HepG2 (cell line): ENCODE results near the gene STUB1. TPM values are rescaled to one million over a fixed set of nuclear protein-coding genes. Genes with fewer than 3 reads are reported as not detected.
A peak's percentile ranks its signal among the peaks of the same experiment; 100 is the strongest.

Source experiments
- ATAC-seq: fragments of 200-7000 bp; cut with Tn5 transposase; 3 replicates; pipeline ENCODE4 v1.9.1; 2020; ENCODE audit warnings: mild to moderate bottlenecking, moderate library complexity
- BruUV-seq: library from RNA; stranded (reverse); fragments of 400-500 nt; replicated peaks from 2 replicates; lab custom pipeline; 2021; lab: Mats Ljungman, UMichigan
- CTCF ChIA-PET: fragments of 300-600 bp; formaldehyde crosslinking; extraction: SDS; loops from one replicate; lab custom pipeline; 2021; ENCODE audit warnings: low total read pairs, inconsistent platforms, low intra/inter-chr PET ratio; lab: Yijun Ruan, JAX
- POLR2A ChIA-PET: fragments of 350-600 bp; sonication (Branson Sonifier 250); formaldehyde crosslinking; loops from one replicate; lab custom pipeline; 2020; ENCODE audit warnings: antibody characterized with exemption, inconsistent platforms; lab: Yijun Ruan, JAX
- DNase-seq: peaks from one replicate; pipeline ENCODE4 v3.0.0-alpha.2; 2015; ENCODE audit warnings: low spot score
- FAIRE-seq: peaks from 3 replicates; lab custom pipeline; 2011; peaks lifted over from hg19 to GRCh38; lab: Jason Lieb, UNC
- H2AFZ ChIP-seq: one replicate; pipeline ENCODE4 v1.6.1; 2011; ENCODE audit warnings: low read length, inconsistent platforms
- H3K27ac ChIP-seq: fragments of 300-600 bp; 3 replicates; pipeline ENCODE4 v1.8.0; 2011; ENCODE audit warnings: mixed run types, mild to moderate bottlenecking, mixed read lengths, low read length, inconsistent platforms; ENCODE audit not compliant: insufficient read depth; ENCODE audit errors: extremely low read length
- H3K27me3 ChIP-seq, 2 experiments: fragments of 200-600 bp in 1 of 2; 2 replicates in 1 of 2; 3 replicates in 1 of 2; pipeline versions ENCODE4 v1.6.0 to v1.8.0; 2011; ENCODE audit warnings: low read length in 2 of 2, mild to moderate bottlenecking in 2 of 2, moderate library complexity in 2 of 2, inconsistent platforms in 1 of 2; ENCODE audit not compliant: insufficient read depth in 2 of 2, control insufficient read depth in 1 of 2
- H3K36me3 ChIP-seq, 2 experiments: fragments of 200-600 bp in 1 of 2; replicated peaks in 1 of 2; 2 replicates in 1 of 2; 3 replicates in 1 of 2; pipeline versions ENCODE4 v1.5.1 to v1.8.0; 2011; ENCODE audit warnings: low read length in 2 of 2, inconsistent platforms in 1 of 2; ENCODE audit not compliant: insufficient read depth in 2 of 2, control insufficient read depth in 1 of 2
- H3K4me1 ChIP-seq: 2 replicates; pipeline ENCODE4 v1.5.1; 2012; ENCODE audit warnings: low read length, inconsistent platforms; ENCODE audit not compliant: insufficient read depth
- H3K4me2 ChIP-seq: 2 replicates; pipeline ENCODE4 v1.6.0; 2011; ENCODE audit warnings: low read depth, low read length, inconsistent platforms
- H3K4me3 ChIP-seq, 3 experiments: fragments of 200-600 bp in 1 of 3; sonication (generic), shearing (Covaris generic) in 1 of 3; replicated peaks in 1 of 3; 2 replicates each; pipeline ENCODE4 v1.5.1; 2011 to 2016; ENCODE audit warnings: low read length in 3 of 3, inconsistent platforms in 2 of 3, low read depth in 2 of 3, mild to moderate bottlenecking in 2 of 3, control low read depth in 1 of 3, mixed read lengths in 1 of 3; ENCODE audit not compliant: insufficient read depth in 1 of 3
- H3K79me2 ChIP-seq: one replicate; pipeline ENCODE4 v1.6.1; 2011; ENCODE audit warnings: low read length, inconsistent platforms; ENCODE audit not compliant: insufficient read depth
- H3K9ac ChIP-seq: 2 replicates; pipeline ENCODE4 v1.6.0; 2011; ENCODE audit warnings: mild to moderate bottlenecking, low read depth, low read length, inconsistent platforms; ENCODE audit not compliant: insufficient read depth
- H3K9me3 ChIP-seq: 2 replicates; pipeline ENCODE4 v1.5.1; 2012; ENCODE audit warnings: mild to moderate bottlenecking, low read length
- H4K20me1 ChIP-seq: 2 replicates; pipeline ENCODE4 v1.6.0; 2011; ENCODE audit warnings: inconsistent platforms, mild to moderate bottlenecking, low read length, moderate library complexity; ENCODE audit not compliant: insufficient read depth
- HNF4A ChIP-seq: sonication (generic); formaldehyde crosslinking; IDR thresholded peaks from 2 replicates; pipeline ENCODE4 v1.4.0; 2020; ENCODE audit warnings: missing genetic modification reagents
- MTF1 ChIP-seq: sonication (generic); formaldehyde crosslinking; IDR thresholded peaks from 2 replicates; pipeline ENCODE4 v1.5.0; 2020; ENCODE audit warnings: missing genetic modification reagents
- POGK ChIP-seq: sonication (generic); formaldehyde crosslinking; conservative IDR thresholded peaks from 2 replicates; pipeline ENCODE4 v1.8.0; 2022; ENCODE audit warnings: mild to moderate bottlenecking, moderate library complexity, missing genetic modification reagents
- ZNF263 ChIP-seq: sonication (generic); formaldehyde crosslinking; IDR thresholded peaks from 2 replicates; pipeline ENCODE4 v1.4.0; 2020; ENCODE audit warnings: missing genetic modification reagents
- ZNF619 ChIP-seq: sonication (generic); formaldehyde crosslinking; IDR thresholded peaks from 2 replicates; pipeline ENCODE4 v1.4.0; 2020; ENCODE audit warnings: mild to moderate bottlenecking, missing genetic modification reagents
- ZNF644 ChIP-seq: IDR thresholded peaks from 2 replicates; pipeline ENCODE4 v1.6.1; 2016; ENCODE audit warnings: low read depth
- WGBS: methylation state at CpG from one replicate; pipeline ENCODE4 v1.1.6; 2017; ENCODE audit warnings: low lambda C conversion rate; 5-methylcytosine and 5-hydroxymethylcytosine counted together
- in situ Hi-C: cut with HindIII; loops from 2 replicates; pipeline ENCODE4 v1.10.0; 2017; ENCODE audit warnings: low pct_unique_long_range_greater_than_20kb; ENCODE audit not compliant: extremely low pct_ligation_motif_present
- intact Hi-C: fragments of 100-400 bp; cut with micrococcal nuclease; formaldehyde crosslinking; loops from one replicate; pipeline ENCODE4 v1.10.0; 2022; ENCODE audit not compliant: unreplicated experiment
- polyA plus RNA-seq, 8 experiments: library from polyadenylated mRNA; depleted of rRNA in 3 of 8; stranded (reverse) in 7 of 8; unstranded in 1 of 8; fragments of >200 nt; fragmentation: Illumina TruSeq in 4 of 8; extraction: Trizol in 4 of 8; gene quantifications; 2 replicates each; pipeline versions ENCODE4 v1.2.1 to v1.2.3, GENCODE V29; 2011 to 2016; ENCODE audit warnings: low read depth in 4 of 8, missing spikeins in 1 of 8, mixed read lengths in 1 of 8; ENCODE audit not compliant: insufficient read depth in 1 of 8
- total RNA-seq, 5 experiments: library from RNA; depleted of rRNA; stranded (reverse); fragments of >200 nt; fragmentation: Illumina TruSeq; extraction: Trizol; gene quantifications; 2 replicates each; pipeline ENCODE4 v1.2.3, GENCODE V29; 2016; ENCODE audit warnings: low read depth in 1 of 5
- TF ChIP-seq, protein P1 (sequence below): IDR thresholded peaks from 2 replicates; pipeline ENCODE4 v1.6.1; 2016; ENCODE audit warnings: mild to moderate bottlenecking
- TF ChIP-seq, protein P2 (sequence below): sonication (generic); formaldehyde crosslinking; IDR thresholded peaks from 2 replicates; pipeline ENCODE4 v1.4.0; 2020; ENCODE audit warnings: missing genetic modification reagents

Gene STUB1
- total and polyA plus RNA-seq, 2 of the 13 experiments (the other 11 are each of a cell fraction or from before 2014, with no cell fraction given) = 52.9 to 78.2 TPM

- TF ChIP-seq, protein P1, sequence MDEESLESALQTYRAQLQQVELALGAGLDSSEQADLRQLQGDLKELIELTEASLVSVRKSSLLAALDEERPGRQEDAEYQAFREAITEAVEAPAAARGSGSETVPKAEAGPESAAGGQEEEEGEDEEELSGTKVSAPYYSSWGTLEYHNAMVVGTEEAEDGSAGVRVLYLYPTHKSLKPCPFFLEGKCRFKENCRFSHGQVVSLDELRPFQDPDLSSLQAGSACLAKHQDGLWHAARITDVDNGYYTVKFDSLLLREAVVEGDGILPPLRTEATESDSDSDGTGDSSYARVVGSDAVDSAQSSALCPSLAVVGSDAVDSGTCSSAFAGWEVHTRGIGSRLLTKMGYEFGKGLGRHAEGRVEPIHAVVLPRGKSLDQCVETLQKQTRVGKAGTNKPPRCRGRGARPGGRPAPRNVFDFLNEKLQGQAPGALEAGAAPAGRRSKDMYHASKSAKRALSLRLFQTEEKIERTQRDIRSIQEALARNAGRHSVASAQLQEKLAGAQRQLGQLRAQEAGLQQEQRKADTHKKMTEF (CRISPR knock-in tag) = no peak
- TF ChIP-seq HNF4A = no peak
- TF ChIP-seq POGK (CRISPR knock-in tag) = no peak
- no peak for TF ChIP-seq ZNF619
- no peak for TF ChIP-seq ZNF644 (CRISPR knock-in tag)
- TF ChIP-seq, protein P2, sequence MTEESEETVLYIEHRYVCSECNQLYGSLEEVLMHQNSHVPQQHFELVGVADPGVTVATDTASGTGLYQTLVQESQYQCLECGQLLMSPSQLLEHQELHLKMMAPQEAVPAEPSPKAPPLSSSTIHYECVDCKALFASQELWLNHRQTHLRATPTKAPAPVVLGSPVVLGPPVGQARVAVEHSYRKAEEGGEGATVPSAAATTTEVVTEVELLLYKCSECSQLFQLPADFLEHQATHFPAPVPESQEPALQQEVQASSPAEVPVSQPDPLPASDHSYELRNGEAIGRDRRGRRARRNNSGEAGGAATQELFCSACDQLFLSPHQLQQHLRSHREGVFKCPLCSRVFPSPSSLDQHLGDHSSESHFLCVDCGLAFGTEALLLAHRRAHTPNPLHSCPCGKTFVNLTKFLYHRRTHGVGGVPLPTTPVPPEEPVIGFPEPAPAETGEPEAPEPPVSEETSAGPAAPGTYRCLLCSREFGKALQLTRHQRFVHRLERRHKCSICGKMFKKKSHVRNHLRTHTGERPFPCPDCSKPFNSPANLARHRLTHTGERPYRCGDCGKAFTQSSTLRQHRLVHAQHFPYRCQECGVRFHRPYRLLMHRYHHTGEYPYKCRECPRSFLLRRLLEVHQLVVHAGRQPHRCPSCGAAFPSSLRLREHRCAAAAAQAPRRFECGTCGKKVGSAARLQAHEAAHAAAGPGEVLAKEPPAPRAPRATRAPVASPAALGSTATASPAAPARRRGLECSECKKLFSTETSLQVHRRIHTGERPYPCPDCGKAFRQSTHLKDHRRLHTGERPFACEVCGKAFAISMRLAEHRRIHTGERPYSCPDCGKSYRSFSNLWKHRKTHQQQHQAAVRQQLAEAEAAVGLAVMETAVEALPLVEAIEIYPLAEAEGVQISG (CRISPR knock-in tag) = no peak
Measured at GRCh38 chr16:707062-707538, 26.9 kb downstream of the STUB1 start (continued).

- no TSS peak for BruUV-seq
- H3K79me2 ChIP-seq = no peaks in the 10 kb centered on the region
- POLR2A ChIA-PET = no interaction called here
- DNase-seq = no peak
- no peaks in the 10 kb centered on the region for H3K36me3 ChIP-seq
- in situ Hi-C loops = no loop called here
- no peak for ATAC-seq
- CTCF ChIA-PET = no interaction called here
- intact Hi-C loops = no loop called here
- no peak overlapping the region for H3K9ac ChIP-seq
- H3K9me3 ChIP-seq = no peaks in the 10 kb centered on the region
- H4K20me1 ChIP-seq = no peaks in the 10 kb centered on the region
- no peak for FAIRE-seq
- H3K4me2 ChIP-seq = no peak overlapping the region
- H3K27me3 ChIP-seq = peaks cover 19 to 70% of the 10 kb centered on the region in 2 experiments; a peak in 4 of 5 replicates
- TF ChIP-seq MTF1 (CRISPR knock-in tag) = no peak
- TF ChIP-seq ZNF263 (CRISPR knock-in tag) = peak; percentile 72
- no peak overlapping the region for H3K27ac ChIP-seq
- H3K4me1 ChIP-seq = peaks cover 9% of the 10 kb centered on the region
- no peak overlapping the region for H3K4me3 ChIP-seq
- no peak overlapping the region for H2AFZ ChIP-seq
- WGBS = 0% methylated on average over 3 of the region's 3 CpGs
Measured at GRCh38 chr16:708019-708418, 27.8 kb downstream of the STUB1 start.
